Kidney epithelial cell (primary cell): Measurements from ENCODE around the gene WDR90. TPM values are rescaled to one million over a fixed set of nuclear protein-coding genes. Genes with fewer than 3 reads are reported as not detected.

Experiments
- DNase-seq: peaks from one replicate; pipeline ENCODE4 v3.0.0-alpha.2; 2010; ENCODE audit warnings: low read depth
- H3K27me3 ChIP-seq: 2 replicates; pipeline ENCODE4 v1.6.0; 2011; ENCODE audit warnings: low read length; ENCODE audit not compliant: control insufficient read depth, insufficient read depth
- H3K36me3 ChIP-seq: 2 replicates; pipeline ENCODE4 v1.5.1; 2011; ENCODE audit warnings: low read length; ENCODE audit not compliant: control insufficient read depth, insufficient read depth
- H3K4me3 ChIP-seq: 2 replicates; pipeline ENCODE4 v1.5.1; 2011; ENCODE audit warnings: low read depth, mild to moderate bottlenecking, control low read depth, low read length
- total RNA-seq: library from RNA; depleted of rRNA; stranded (reverse); fragments of >200 nt; gene quantifications from 2 replicates; pipeline ENCODE4 v1.2.3, GENCODE V29; 2015
- TF ChIP-seq, protein P1 (sequence below): IDR thresholded peaks from 2 replicates; pipeline ENCODE4 v1.5.1; 2011; ENCODE audit warnings: mild to moderate bottlenecking, moderate library complexity, low read length, control low read depth, inconsistent platforms; ENCODE audit not compliant: insufficient read depth, poor library complexity, severe bottlenecking

The WDR90 gene
- total RNA-seq, 1 donor from 2014 or later: 17.0 TPM

GRCh38 chr16:692356-693108 lies 43.4 kb downstream of the WDR90 start:
- TF ChIP-seq, protein P1, sequence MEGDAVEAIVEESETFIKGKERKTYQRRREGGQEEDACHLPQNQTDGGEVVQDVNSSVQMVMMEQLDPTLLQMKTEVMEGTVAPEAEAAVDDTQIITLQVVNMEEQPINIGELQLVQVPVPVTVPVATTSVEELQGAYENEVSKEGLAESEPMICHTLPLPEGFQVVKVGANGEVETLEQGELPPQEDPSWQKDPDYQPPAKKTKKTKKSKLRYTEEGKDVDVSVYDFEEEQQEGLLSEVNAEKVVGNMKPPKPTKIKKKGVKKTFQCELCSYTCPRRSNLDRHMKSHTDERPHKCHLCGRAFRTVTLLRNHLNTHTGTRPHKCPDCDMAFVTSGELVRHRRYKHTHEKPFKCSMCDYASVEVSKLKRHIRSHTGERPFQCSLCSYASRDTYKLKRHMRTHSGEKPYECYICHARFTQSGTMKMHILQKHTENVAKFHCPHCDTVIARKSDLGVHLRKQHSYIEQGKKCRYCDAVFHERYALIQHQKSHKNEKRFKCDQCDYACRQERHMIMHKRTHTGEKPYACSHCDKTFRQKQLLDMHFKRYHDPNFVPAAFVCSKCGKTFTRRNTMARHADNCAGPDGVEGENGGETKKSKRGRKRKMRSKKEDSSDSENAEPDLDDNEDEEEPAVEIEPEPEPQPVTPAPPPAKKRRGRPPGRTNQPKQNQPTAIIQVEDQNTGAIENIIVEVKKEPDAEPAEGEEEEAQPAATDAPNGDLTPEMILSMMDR: no peak
- Histone ChIP-seq H3K27me3 (peaks cover 39% of the 10 kb centered on the region), H3K36me3 (no peaks in the 10 kb centered on the region), H3K4me3 (no peak overlapping the region)
- no peak for DNase-seq

- peaks cover 41% of the 10 kb centered on the region for H3K27me3 ChIP-seq
Observed at GRCh38 chr16:693364-693763, 44.2 kb downstream of the WDR90 start.

GRCh38 chr16:693766-694165 lies 44.6 kb downstream of the WDR90 start:
- no peak for DNase-seq
- Histone ChIP-seq H3K4me3 (no peak overlapping the region), H3K36me3 (no peaks in the 10 kb centered on the region), H3K27me3 (peaks cover 42% of the 10 kb centered on the region)
- TF ChIP-seq, protein P1: no peak

More at GRCh38 chr16:693364-693763, 44.2 kb downstream of the WDR90 start:
- no peak overlapping the region for H3K4me3 ChIP-seq
- TF ChIP-seq, protein P1: no peak
- H3K36me3 ChIP-seq: no peaks in the 10 kb centered on the region
- DNase-seq: no peak

- no peak for DNase-seq
- no peaks in the 10 kb centered on the region for H3K36me3 ChIP-seq
- TF ChIP-seq, protein P1: no peak
- peaks cover 47% of the 10 kb centered on the region for H3K27me3 ChIP-seq
- no peak overlapping the region for H3K4me3 ChIP-seq
Observed at GRCh38 chr16:694187-694862, 45.2 kb downstream of the WDR90 start.

DNA sequence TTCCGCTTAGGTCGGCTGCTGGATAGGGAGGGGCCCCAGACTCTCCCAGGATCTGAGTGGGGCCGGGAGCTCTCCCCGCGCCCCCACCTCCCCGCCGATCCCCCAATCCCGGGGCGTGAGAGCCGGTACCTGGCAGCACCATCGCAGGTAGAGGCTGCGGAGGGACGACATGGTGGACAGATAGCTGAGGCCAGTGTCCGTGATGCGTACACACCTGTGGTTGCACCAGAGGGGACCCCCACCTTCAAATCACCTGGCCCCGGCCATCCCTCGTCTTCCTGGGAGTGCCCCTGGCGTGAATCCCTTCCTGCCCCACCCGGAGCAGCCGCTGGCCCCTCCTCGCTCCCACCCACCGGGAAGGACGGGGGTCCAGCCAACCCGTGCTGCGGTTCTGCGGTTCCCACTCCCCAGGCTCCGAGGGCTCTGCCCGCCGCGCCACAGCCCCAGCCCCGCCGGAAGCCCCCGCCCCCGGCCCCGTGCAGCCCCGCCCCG lies 45.7 kb downstream of the WDR90 start:
- TF ChIP-seq, protein P1: no peak
- no peaks in the 10 kb centered on the region for H3K36me3 ChIP-seq
- no peak for DNase-seq
- H3K4me3 ChIP-seq: no peak overlapping the region
- peaks cover 53% of the 10 kb centered on the region for H3K27me3 ChIP-seq
